Measurements from ENCODE around the gene NCLN. TPM values are rescaled to one million over a fixed set of nuclear protein-coding genes. Genes with fewer than 3 reads are reported as not detected.

The NCLN gene
- total and polyA plus RNA-seq, 9 of the 15 experiments (the other 6 are each of a cell fraction or from before 2014, with no cell fraction given), result 3.8 to 126 (median 39.6) TPM

DNA sequence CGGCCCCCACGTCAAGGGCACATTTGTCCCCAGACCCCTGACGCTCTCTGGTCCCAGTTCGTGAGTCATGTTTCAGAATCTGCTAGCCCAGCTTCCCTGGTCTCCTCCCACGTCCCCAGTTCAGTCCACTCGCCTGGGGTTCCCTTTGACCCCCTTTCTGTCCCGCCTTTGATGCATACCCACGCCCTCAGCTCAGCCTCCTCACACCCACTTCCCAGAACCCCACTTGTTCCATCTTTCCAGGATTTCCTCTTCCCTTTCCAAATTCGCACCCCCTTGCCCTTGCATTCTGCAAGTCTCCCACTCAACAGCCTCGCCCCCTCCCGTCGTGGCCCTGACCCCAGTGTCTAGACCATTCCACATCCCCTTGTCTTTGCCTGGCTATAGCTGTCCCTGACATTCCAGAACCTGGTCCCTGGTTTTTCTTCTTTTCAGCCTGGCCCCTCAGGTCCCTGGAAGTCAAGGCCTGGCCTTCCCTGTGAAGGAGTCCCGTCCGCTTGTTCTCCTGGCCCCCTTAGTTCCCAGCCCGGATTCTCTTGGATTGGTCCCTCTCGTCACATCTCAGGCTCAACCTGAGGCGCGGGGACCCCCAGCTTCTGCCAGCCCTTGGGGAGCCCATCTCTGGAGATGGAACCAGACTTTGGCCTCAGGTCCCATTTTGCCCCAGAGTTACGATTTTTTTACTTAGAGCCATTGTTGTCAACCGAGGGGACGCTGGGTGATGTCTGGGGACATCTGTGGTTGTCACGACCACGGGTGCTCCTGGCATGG, 1.3 kb downstream of the NCLN start (continued):
- peak; percentile 35; the same call in 1 of the 2 replicates for TF ChIP-seq CREM (IDR thresholded peaks at IDR 0.05; ENCODE audit: low read depth)
- TF ChIP-seq, protein P1, sequence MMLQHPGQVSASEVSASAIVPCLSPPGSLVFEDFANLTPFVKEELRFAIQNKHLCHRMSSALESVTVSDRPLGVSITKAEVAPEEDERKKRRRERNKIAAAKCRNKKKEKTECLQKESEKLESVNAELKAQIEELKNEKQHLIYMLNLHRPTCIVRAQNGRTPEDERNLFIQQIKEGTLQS (IDR thresholded peaks at IDR 0.05), result peak; percentile 25; the same call in 1 of the 2 replicates
- TF ChIP-seq, protein P1 (CRISPR knock-in tag; conservative IDR thresholded peaks at IDR 0.05), result no peak
- TF ChIP-seq NFIC (IDR thresholded peaks at IDR 0.05), result no peak; the same call in 1 of the 2 replicates
- no peak for TF ChIP-seq JUNB (CRISPR knock-in tag; conservative IDR thresholded peaks at IDR 0.05)
- peak in 1 of 2 experiments; percentile 9; a peak in 1 of 4 replicates for TF ChIP-seq KDM1A (IDR thresholded peaks at IDR 0.05)
- no peak for TF ChIP-seq SUPT5H (IDR thresholded peaks at IDR 0.05)
- TF ChIP-seq, protein P2, sequence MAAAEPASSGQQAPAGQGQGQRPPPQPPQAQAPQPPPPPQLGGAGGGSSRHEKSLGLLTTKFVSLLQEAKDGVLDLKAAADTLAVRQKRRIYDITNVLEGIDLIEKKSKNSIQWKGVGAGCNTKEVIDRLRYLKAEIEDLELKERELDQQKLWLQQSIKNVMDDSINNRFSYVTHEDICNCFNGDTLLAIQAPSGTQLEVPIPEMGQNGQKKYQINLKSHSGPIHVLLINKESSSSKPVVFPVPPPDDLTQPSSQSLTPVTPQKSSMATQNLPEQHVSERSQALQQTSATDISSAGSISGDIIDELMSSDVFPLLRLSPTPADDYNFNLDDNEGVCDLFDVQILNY (CRISPR knock-in tag; IDR thresholded peaks at IDR 0.05), result no peak
- no peak for TF ChIP-seq HNRNPL (IDR thresholded peaks at IDR 0.05; ENCODE audit: low read depth, low read length)
- TF ChIP-seq, protein P3, sequence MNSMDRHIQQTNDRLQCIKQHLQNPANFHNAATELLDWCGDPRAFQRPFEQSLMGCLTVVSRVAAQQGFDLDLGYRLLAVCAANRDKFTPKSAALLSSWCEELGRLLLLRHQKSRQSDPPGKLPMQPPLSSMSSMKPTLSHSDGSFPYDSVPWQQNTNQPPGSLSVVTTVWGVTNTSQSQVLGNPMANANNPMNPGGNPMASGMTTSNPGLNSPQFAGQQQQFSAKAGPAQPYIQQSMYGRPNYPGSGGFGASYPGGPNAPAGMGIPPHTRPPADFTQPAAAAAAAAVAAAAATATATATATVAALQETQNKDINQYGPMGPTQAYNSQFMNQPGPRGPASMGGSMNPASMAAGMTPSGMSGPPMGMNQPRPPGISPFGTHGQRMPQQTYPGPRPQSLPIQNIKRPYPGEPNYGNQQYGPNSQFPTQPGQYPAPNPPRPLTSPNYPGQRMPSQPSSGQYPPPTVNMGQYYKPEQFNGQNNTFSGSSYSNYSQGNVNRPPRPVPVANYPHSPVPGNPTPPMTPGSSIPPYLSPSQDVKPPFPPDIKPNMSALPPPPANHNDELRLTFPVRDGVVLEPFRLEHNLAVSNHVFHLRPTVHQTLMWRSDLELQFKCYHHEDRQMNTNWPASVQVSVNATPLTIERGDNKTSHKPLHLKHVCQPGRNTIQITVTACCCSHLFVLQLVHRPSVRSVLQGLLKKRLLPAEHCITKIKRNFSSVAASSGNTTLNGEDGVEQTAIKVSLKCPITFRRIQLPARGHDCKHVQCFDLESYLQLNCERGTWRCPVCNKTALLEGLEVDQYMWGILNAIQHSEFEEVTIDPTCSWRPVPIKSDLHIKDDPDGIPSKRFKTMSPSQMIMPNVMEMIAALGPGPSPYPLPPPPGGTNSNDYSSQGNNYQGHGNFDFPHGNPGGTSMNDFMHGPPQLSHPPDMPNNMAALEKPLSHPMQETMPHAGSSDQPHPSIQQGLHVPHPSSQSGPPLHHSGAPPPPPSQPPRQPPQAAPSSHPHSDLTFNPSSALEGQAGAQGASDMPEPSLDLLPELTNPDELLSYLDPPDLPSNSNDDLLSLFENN (IDR thresholded peaks at IDR 0.05; ENCODE audit: low read depth in 2 of 2, low read length in 2 of 2), result no peak
- TF ChIP-seq, protein P4, sequence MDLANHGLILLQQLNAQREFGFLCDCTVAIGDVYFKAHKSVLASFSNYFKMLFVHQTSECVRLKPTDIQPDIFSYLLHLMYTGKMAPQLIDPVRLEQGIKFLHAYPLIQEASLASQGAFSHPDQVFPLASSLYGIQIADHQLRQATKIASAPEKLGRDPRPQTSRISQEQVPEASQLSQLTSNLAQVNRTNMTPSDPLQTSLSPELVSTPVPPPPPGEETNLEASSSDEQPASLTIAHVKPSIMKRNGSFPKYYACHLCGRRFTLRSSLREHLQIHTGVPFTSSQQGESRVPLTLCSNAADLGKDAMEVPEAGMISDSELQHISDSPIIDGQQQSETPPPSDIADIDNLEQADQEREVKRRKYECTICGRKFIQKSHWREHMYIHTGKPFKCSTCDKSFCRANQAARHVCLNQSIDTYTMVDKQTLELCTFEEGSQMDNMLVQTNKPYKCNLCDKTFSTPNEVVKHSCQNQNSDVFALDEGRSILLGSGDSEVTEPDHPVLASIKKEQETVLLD (IDR thresholded peaks at IDR 0.05), result peak; percentile 62; the same call in 1 of the 2 replicates
- no peak for TF ChIP-seq SAFB2 (IDR thresholded peaks at IDR 0.05; ENCODE audit: borderline replicate concordance, low read depth, low read length, severe bottlenecking)
- TF ChIP-seq ESRRB (CRISPR knock-in tag; IDR thresholded peaks at IDR 0.05; ENCODE audit: borderline replicate concordance), result no peak
- TF ChIP-seq, protein P5, sequence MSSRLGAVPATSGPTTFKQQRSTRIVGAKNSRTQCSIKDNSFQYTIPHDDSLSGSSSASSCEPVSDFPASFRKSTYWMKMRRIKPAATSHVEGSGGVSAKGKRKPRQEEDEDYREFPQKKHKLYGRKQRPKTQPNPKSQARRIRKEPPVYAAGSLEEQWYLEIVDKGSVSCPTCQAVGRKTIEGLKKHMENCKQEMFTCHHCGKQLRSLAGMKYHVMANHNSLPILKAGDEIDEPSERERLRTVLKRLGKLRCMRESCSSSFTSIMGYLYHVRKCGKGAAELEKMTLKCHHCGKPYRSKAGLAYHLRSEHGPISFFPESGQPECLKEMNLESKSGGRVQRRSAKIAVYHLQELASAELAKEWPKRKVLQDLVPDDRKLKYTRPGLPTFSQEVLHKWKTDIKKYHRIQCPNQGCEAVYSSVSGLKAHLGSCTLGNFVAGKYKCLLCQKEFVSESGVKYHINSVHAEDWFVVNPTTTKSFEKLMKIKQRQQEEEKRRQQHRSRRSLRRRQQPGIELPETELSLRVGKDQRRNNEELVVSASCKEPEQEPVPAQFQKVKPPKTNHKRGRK (tag; IDR thresholded peaks at IDR 0.05), result no peak
- TF ChIP-seq ZNF561 (CRISPR knock-in tag; conservative IDR thresholded peaks at IDR 0.05), result no peak
- TF ChIP-seq CREBBP (IDR thresholded peaks at IDR 0.05; ENCODE audit: low read depth, low read length), result no peak
- 0 out of 2 replicates have a peak, but pooled peaks have one; percentile 20 for TF ChIP-seq SMARCA4 (IDR thresholded peaks at IDR 0.05)
- no peak for TF ChIP-seq SNRNP70 (optimal IDR thresholded peaks at IDR 0.05; ENCODE audit: low read depth, low read length)
- no peak for TF ChIP-seq MCM3 (IDR thresholded peaks at IDR 0.05)
- TF ChIP-seq POLR2AphosphoS5 (IDR thresholded peaks at IDR 0.05; ENCODE audit: control insufficient read depth, insufficient read depth, low read depth, low read length), result no peak
